Endothelial cell of umbilical vein (primary cell): ENCODE measurements around the gene RAD51B.

Experiments used
- TF ChIP-seq, protein P1 (sequence below): IDR thresholded peaks from 2 replicates; pipeline ENCODE4 v1.6.1; 2011; ENCODE audit not compliant: insufficient read depth, insufficient read length
- TF ChIP-seq, protein P2 (sequence below), 2 donors: IDR thresholded peaks; 1 replicate in 1 of 2; 2 replicates in 1 of 2; pipeline ENCODE4 v1.5.1; 2011; ENCODE audit warnings: low read length in 2 of 2, mild to moderate bottlenecking in 2 of 2, moderate library complexity in 2 of 2, control low read depth in 1 of 2, inconsistent platforms in 1 of 2, low read depth in 1 of 2; ENCODE audit not compliant: insufficient read depth in 1 of 2; ENCODE audit errors: extremely low read depth in 1 of 2

DNA sequence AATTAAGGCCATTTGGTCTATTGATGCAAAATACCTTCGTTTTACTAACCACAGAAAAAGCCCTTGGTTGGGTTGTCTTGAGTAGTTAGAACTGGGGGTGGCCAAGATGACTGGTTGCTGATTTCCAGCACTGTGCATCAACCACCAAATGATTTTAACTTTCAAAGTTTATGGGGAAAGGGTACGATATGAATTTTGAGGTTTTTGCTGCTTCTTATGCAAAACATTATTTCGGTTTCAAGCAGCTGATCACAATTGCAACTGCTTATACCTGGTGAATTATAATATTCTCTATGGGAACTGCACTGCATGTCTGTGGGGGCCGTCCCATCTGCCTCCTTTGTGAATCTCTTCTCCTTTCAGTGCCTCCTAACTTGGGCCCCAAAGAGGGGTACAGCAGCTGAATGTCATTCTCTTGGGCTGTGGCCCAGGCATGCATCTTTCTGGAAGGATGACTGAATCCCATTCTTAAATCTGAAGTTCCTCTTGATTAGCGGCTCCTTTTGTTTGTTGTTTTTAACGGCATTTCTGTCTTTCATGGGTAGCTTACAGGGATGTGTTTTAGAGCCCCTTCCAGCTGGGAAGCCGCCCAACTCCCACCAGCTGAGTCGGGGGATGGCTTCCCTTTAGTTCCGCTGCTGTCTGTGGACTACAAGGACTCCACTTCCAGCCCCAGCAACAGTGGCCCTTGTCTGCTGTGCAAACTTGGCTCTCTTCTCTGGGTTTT is 493.5 kb downstream of the RAD51B start:
- TF ChIP-seq, protein P1, sequence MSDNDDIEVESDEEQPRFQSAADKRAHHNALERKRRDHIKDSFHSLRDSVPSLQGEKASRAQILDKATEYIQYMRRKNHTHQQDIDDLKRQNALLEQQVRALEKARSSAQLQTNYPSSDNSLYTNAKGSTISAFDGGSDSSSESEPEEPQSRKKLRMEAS: no peak
- TF ChIP-seq, protein P2, sequence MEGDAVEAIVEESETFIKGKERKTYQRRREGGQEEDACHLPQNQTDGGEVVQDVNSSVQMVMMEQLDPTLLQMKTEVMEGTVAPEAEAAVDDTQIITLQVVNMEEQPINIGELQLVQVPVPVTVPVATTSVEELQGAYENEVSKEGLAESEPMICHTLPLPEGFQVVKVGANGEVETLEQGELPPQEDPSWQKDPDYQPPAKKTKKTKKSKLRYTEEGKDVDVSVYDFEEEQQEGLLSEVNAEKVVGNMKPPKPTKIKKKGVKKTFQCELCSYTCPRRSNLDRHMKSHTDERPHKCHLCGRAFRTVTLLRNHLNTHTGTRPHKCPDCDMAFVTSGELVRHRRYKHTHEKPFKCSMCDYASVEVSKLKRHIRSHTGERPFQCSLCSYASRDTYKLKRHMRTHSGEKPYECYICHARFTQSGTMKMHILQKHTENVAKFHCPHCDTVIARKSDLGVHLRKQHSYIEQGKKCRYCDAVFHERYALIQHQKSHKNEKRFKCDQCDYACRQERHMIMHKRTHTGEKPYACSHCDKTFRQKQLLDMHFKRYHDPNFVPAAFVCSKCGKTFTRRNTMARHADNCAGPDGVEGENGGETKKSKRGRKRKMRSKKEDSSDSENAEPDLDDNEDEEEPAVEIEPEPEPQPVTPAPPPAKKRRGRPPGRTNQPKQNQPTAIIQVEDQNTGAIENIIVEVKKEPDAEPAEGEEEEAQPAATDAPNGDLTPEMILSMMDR (IDR thresholded peaks at IDR 0.05; ENCODE audit: extremely low read depth in 1 of 2, insufficient read depth in 1 of 2, low read depth in 1 of 2, low read length in 2 of 2): no peak
